ENCODE measurements around the gene CD276.

GRCh38 chr15:73695773-73696640, 11.8 kb downstream of the CD276 start:
- no peak for TF ChIP-seq EZH2 (IDR thresholded peaks at IDR 0.05; ENCODE audit: borderline replicate concordance)
- TF ChIP-seq CTCF (IDR thresholded peaks at IDR 0.05; ENCODE audit: poor library complexity), result no peak
